GM23248 (cell line): ENCODE measurements around the gene B3GNT4. TPM values are rescaled to one million over a fixed set of nuclear protein-coding genes. Genes with fewer than 3 reads are reported as not detected.

Experiments used
- DNase-seq: peaks from one replicate; pipeline ENCODE4 v3.0.0-alpha.2; 2015
- H2AFZ ChIP-seq: fragments of 200-600 bp; sonication (generic); 2 replicates; pipeline ENCODE4 v1.6.1; 2016; ENCODE audit warnings: antibody characterized with exemption
- H3F3A ChIP-seq: fragments of 200-600 bp; sonication (generic); 2 replicates; pipeline ENCODE4 v1.6.1; 2016; ENCODE audit warnings: mild to moderate bottlenecking, antibody characterized with exemption, mixed run types; ENCODE audit not compliant: insufficient read depth
- H3K27ac ChIP-seq: fragments of 200-600 bp; sonication (generic); 2 replicates; pipeline ENCODE4 v1.5.1; 2016; ENCODE audit warnings: mild to moderate bottlenecking
- H3K27me3 ChIP-seq: fragments of 200-600 bp; sonication (generic); replicated peaks from 2 replicates; pipeline ENCODE4 v1.6.1; 2016; ENCODE audit warnings: mild to moderate bottlenecking; ENCODE audit not compliant: insufficient read depth
- H3K36me3 ChIP-seq: fragments of 200-600 bp; sonication (generic); 2 replicates; pipeline ENCODE4 v1.6.1; 2016; ENCODE audit warnings: low read depth, mild to moderate bottlenecking
- H3K4me1 ChIP-seq: fragments of 200-600 bp; sonication (generic); 2 replicates; pipeline ENCODE4 v1.6.1; 2016; ENCODE audit warnings: mild to moderate bottlenecking; ENCODE audit not compliant: insufficient read depth
- H3K4me2 ChIP-seq: fragments of 200-600 bp; sonication (generic); one replicate; pipeline ENCODE4 v1.6.1; 2016; ENCODE audit warnings: mild to moderate bottlenecking; ENCODE audit not compliant: unreplicated experiment
- H3K4me3 ChIP-seq: fragments of 200-600 bp; sonication (generic); 2 replicates; pipeline ENCODE4 v1.5.1; 2016; ENCODE audit warnings: mild to moderate bottlenecking
- H3K79me2 ChIP-seq: fragments of 200-600 bp; sonication (generic); 2 replicates; pipeline ENCODE4 v1.6.1; 2016; ENCODE audit warnings: mild to moderate bottlenecking; ENCODE audit not compliant: insufficient read depth
- H3K9ac ChIP-seq: fragments of 200-600 bp; sonication (generic); 2 replicates; pipeline ENCODE4 v1.6.1; 2016; ENCODE audit warnings: mild to moderate bottlenecking
- H3K9me2 ChIP-seq: fragments of 200-600 bp; sonication (generic); 2 replicates; pipeline ENCODE4 v1.6.1; 2016; ENCODE audit warnings: mixed run types, mild to moderate bottlenecking, moderate library complexity; ENCODE audit not compliant: insufficient read depth
- H3K9me3 ChIP-seq: fragments of 200-600 bp; sonication (generic); one replicate; pipeline ENCODE4 v1.6.1; 2017; ENCODE audit warnings: low read depth
- H4K20me1 ChIP-seq: fragments of 200-600 bp; sonication (generic); 2 replicates; pipeline ENCODE4 v1.6.0; 2016; ENCODE audit not compliant: insufficient read depth
- EZH2 ChIP-seq: fragments of 200-600 bp; sonication (generic); IDR thresholded peaks from 2 replicates; pipeline ENCODE4 v1.6.1; 2018; ENCODE audit warnings: antibody characterized with exemption, mild to moderate bottlenecking; ENCODE audit not compliant: insufficient read depth, poor library complexity, severe bottlenecking
- EZH2phosphoT487 ChIP-seq: fragments of 200-600 bp; sonication (generic); IDR thresholded peaks from 2 replicates; pipeline ENCODE4 v1.6.1; 2018; ENCODE audit warnings: antibody characterized with exemption, moderate library complexity, mild to moderate bottlenecking, low read depth; ENCODE audit not compliant: insufficient read depth
- WGBS, 2 experiments: methylation state at CpG; one replicate each; pipeline ENCODE4 v1.1.6; 2015 to 2017; ENCODE audit warnings: low lambda C conversion rate in 2 of 2, low coverage in 1 of 2; ENCODE audit errors: missing lambda C conversion rate in 2 of 2; 5-methylcytosine and 5-hydroxymethylcytosine counted together
- in situ Hi-C: fragments of 300-500 bp; cut with MboI; formaldehyde crosslinking; loops from 2 replicates; pipeline ENCODE4 v1.15.0; 2020
- polyA plus RNA-seq: library from polyadenylated mRNA; unstranded; fragments of >200 nt; fragmentation: Nextera tagmentation; extraction: Ambion mirVana; gene quantifications from 2 replicates; pipeline ENCODE4 v1.2.1, GENCODE V29; 2016
- total RNA-seq: library from RNA; depleted of rRNA; stranded (reverse); fragments of >200 nt; shearing (Covaris generic); gene quantifications from 2 replicates; pipeline ENCODE4 v1.2.3, GENCODE V29; 2014

The B3GNT4 gene
- total and polyA plus RNA-seq, 2 experiments from 2014 or later = 0.22 to 0.40 TPM

GRCh38 chr12:122205053-122205925, 1.8 kb downstream of the B3GNT4 start:
- Histone ChIP-seq H3K27ac (no peak overlapping the region), H3K4me1 (no peaks in the 10 kb centered on the region), H3K4me3 (no peak overlapping the region), H3K79me2 (no peaks in the 10 kb centered on the region), H3K4me2 (no peak overlapping the region), H4K20me1 (no peaks in the 10 kb centered on the region), H3K27me3 (no peaks in the 10 kb centered on the region; the same call in 1 of the 2 replicates), H3K36me3 (no peaks in the 10 kb centered on the region), H3K9me3 (no peaks in the 10 kb centered on the region), H3K9ac (no peak overlapping the region), H3F3A (peaks cover 15% of the 10 kb centered on the region; the same call in 1 of the 2 replicates), H3K9me2 (no peaks in the 10 kb centered on the region), H2AFZ (no peak overlapping the region)
- TF ChIP-seq EZH2phosphoT487 = no peak
- TF ChIP-seq EZH2 = no peak
- 40 to 45% methylated on average over 23 of the region's 23 CpGs for WGBS, 2 experiments
- in situ Hi-C loops = no loop called here
- DNase-seq = peak; percentile 20

- WGBS, 2 experiments = 68 to 71% methylated on average over 26 to 27 of the region's 27 CpGs
- TF ChIP-seq EZH2phosphoT487 (no peak), EZH2 (no peak)
Measured at GRCh38 chr12:122206111-122206881, 2.8 kb downstream of the B3GNT4 start.

DNA sequence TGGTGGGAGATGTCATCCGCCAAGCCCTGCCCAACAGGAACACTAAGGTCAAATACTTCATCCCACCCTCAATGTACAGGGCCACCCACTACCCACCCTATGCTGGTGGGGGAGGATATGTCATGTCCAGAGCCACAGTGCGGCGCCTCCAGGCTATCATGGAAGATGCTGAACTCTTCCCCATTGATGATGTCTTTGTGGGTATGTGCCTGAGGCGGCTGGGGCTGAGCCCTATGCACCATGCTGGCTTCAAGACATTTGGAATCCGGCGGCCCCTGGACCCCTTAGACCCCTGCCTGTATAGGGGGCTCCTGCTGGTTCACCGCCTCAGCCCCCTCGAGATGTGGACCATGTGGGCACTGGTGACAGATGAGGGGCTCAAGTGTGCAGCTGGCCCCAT, 3.5 kb downstream of the B3GNT4 start:
- H3K9me3 ChIP-seq = no peaks in the 10 kb centered on the region
- in situ Hi-C loops = no loop called here
- no peaks in the 10 kb centered on the region for H3K9me2 ChIP-seq
- no peak overlapping the region for H2AFZ ChIP-seq
- 79 to 92% methylated on average over 7 to 8 of the region's 8 CpGs for WGBS, 2 experiments
- H3K27ac ChIP-seq = no peak overlapping the region
- no peak overlapping the region for H3K4me3 ChIP-seq
- no peaks in the 10 kb centered on the region; the same call in 1 of the 2 replicates for H3K27me3 ChIP-seq
- no peaks in the 10 kb centered on the region for H4K20me1 ChIP-seq
- TF ChIP-seq EZH2phosphoT487 (no peak), EZH2 (no peak)
- peaks cover 15% of the 10 kb centered on the region; the same call in 1 of the 2 replicates for H3F3A ChIP-seq
- no peaks in the 10 kb centered on the region for H3K4me1 ChIP-seq
- H3K36me3 ChIP-seq = peaks cover 4% of the 10 kb centered on the region; the same call in 1 of the 2 replicates
- no peak overlapping the region for H3K4me2 ChIP-seq
- no peaks in the 10 kb centered on the region for H3K79me2 ChIP-seq
- no peak overlapping the region for H3K9ac ChIP-seq
- no peak for DNase-seq

More at GRCh38 chr12:122206111-122206881, 2.8 kb downstream of the B3GNT4 start:
- no peak overlapping the region for H3K9ac ChIP-seq
- peaks cover 15% of the 10 kb centered on the region; the same call in 1 of the 2 replicates for H3F3A ChIP-seq
- no peak overlapping the region for H3K27ac ChIP-seq
- H3K4me1 ChIP-seq = no peaks in the 10 kb centered on the region
- H4K20me1 ChIP-seq = no peaks in the 10 kb centered on the region
- H2AFZ ChIP-seq = no peak overlapping the region
- H3K4me3 ChIP-seq = no peak overlapping the region
- H3K36me3 ChIP-seq = 0 out of 2 replicates have a peak, but pooled peaks cover 2% of the 10 kb centered on the region
- H3K4me2 ChIP-seq = no peak overlapping the region
- no peaks in the 10 kb centered on the region for H3K9me3 ChIP-seq
- no peaks in the 10 kb centered on the region for H3K9me2 ChIP-seq
- H3K27me3 ChIP-seq = no peaks in the 10 kb centered on the region; the same call in 1 of the 2 replicates
- DNase-seq = no peak
- in situ Hi-C loops = no loop called here
- no peaks in the 10 kb centered on the region for H3K79me2 ChIP-seq

- peaks cover 14% of the 10 kb centered on the region; the same call in 1 of the 2 replicates for H3F3A ChIP-seq
- H4K20me1 ChIP-seq = no peaks in the 10 kb centered on the region
- H3K4me1 ChIP-seq = no peaks in the 10 kb centered on the region
- TF ChIP-seq EZH2phosphoT487 (no peak), EZH2 (no peak)
- no peaks in the 10 kb centered on the region for H3K79me2 ChIP-seq
- no peaks in the 10 kb centered on the region; the same call in 1 of the 2 replicates for H3K27me3 ChIP-seq
- H3K4me2 ChIP-seq = no peak overlapping the region
- no peak for DNase-seq
- in situ Hi-C loops = no loop called here
- H3K27ac ChIP-seq = no peak overlapping the region
- H3K4me3 ChIP-seq = no peak overlapping the region
- H3K9me2 ChIP-seq = no peaks in the 10 kb centered on the region
- peaks cover 8% of the 10 kb centered on the region; the same call in 1 of the 2 replicates for H3K36me3 ChIP-seq
- H2AFZ ChIP-seq = no peak overlapping the region
- 89 to 95% methylated on average over 7 to 8 of the region's 8 CpGs for WGBS, 2 experiments
- no peaks in the 10 kb centered on the region for H3K9me3 ChIP-seq
- H3K9ac ChIP-seq = no peak overlapping the region
Measured at GRCh38 chr12:122207391-122207790, 3.9 kb downstream of the B3GNT4 start.
